Measurements from ENCODE around the gene TRIM2. TPM values are rescaled to one million over a fixed set of nuclear protein-coding genes. Genes with fewer than 3 reads are reported as not detected.

The TRIM2 gene
- total RNA-seq, 3 donors from 2014 or later, result 0.34 to 0.94 (median 0.49) TPM

GRCh38 chr4:153383131-153383530, 178.9 kb downstream of the TRIM2 start:
- H3K36me3 Mint-ChIP-seq (ENCODE audit: insufficient read depth), result no peaks in the 10 kb centered on the region
- H3K4me3 Mint-ChIP-seq, result no peak overlapping the region
- peaks cover 3% of the 10 kb centered on the region for H3K4me1 Mint-ChIP-seq (ENCODE audit: low read depth)
- H3K9me3 Mint-ChIP-seq, result no peaks in the 10 kb centered on the region
- DNase-seq (no peak), ATAC-seq (no peak)
- no peaks in the 10 kb centered on the region for H3K27me3 Mint-ChIP-seq (ENCODE audit: low read depth)

DNA sequence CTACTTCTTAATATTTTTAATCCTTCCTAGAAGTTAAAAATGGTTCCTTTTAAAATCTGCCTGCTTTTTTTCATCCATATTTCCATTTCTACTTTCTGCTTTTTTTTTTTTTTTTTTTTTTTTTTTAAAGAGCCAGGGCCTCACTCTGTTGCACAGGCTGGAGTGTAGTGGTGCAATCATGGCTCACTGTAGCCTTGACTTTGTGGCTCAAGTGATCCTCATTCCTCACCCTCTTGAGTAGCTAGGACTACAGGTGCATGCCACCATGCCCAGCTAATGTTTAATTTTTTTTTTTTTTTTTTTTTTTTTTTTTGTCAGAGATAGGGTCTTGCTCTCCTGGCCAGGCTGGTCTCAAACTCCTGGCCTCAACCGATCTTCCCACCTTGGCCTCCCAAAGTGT, 179.9 kb downstream of the TRIM2 start:
- Mint-ChIP-seq H3K36me3 (ENCODE audit: insufficient read depth) (no peaks in the 10 kb centered on the region), H3K4me1 (ENCODE audit: low read depth) (no peaks in the 10 kb centered on the region), H3K9me3 (no peaks in the 10 kb centered on the region), H3K4me3 (no peak overlapping the region), H3K27me3 (ENCODE audit: low read depth) (no peaks in the 10 kb centered on the region)
- DNase-seq (no peak), ATAC-seq (no peak)

- ATAC-seq (no peak), DNase-seq (no peak)
- Mint-ChIP-seq H3K4me1 (ENCODE audit: low read depth) (no peaks in the 10 kb centered on the region), H3K4me3 (no peak overlapping the region), H3K36me3 (ENCODE audit: insufficient read depth) (no peaks in the 10 kb centered on the region), H3K9me3 (no peaks in the 10 kb centered on the region), H3K27me3 (ENCODE audit: low read depth) (no peaks in the 10 kb centered on the region)
These were observed 181.5 kb downstream of the TRIM2 start for GRCh38 chr4:153385784-153386183.

GRCh38 chr4:153387981-153388380, 183.7 kb downstream of the TRIM2 start:
- Mint-ChIP-seq H3K36me3 (ENCODE audit: insufficient read depth) (no peaks in the 10 kb centered on the region), H3K27me3 (ENCODE audit: low read depth) (no peaks in the 10 kb centered on the region), H3K4me1 (ENCODE audit: low read depth) (no peaks in the 10 kb centered on the region), H3K4me3 (no peak overlapping the region), H3K9me3 (no peaks in the 10 kb centered on the region)
- DNase-seq (no peak), ATAC-seq (no peak)

Other genes with a start within 250 kb of the TRIM2 start
- 1 to 10 TPM; 5.2 to 9.6 (median 6.9) TPM for gene MND1, start 140.2 kb downstream of the TRIM2 start, total RNA-seq